Ascending aorta (tissue), 2 donors: Measurements from ENCODE around the gene PTPRA. TPM values are rescaled to one million over a fixed set of nuclear protein-coding genes. Genes with fewer than 3 reads are reported as not detected.

Source experiments
- DNase-seq, 2 donors: peaks; one replicate each; pipeline ENCODE4 v3.0.0-alpha.2; 2019; ENCODE audit warnings: low spot score in 2 of 2
- H3K27ac ChIP-seq, 2 donors: fragments of 200-600 bp; sonication (generic); one replicate each; pipeline ENCODE4 v1.5.1; 2016 to 2017; ENCODE audit warnings: mild to moderate bottlenecking in 1 of 2
- H3K27me3 ChIP-seq: fragments of 200-600 bp; sonication (generic); one replicate; pipeline ENCODE4 v1.5.1; 2017
- H3K36me3 ChIP-seq, 2 donors: fragments of 200-600 bp; sonication (generic); one replicate each; pipeline ENCODE4 v1.5.1; 2016
- H3K4me1 ChIP-seq, 2 donors: fragments of 200-600 bp; sonication (generic); one replicate each; pipeline ENCODE4 v1.5.1; 2016 to 2017; ENCODE audit warnings: mild to moderate bottlenecking in 1 of 2
- H3K4me3 ChIP-seq, 2 donors: fragments of 200-600 bp; sonication (generic); one replicate each; pipeline ENCODE4 v1.5.1; 2016 to 2017; ENCODE audit warnings: mild to moderate bottlenecking in 1 of 2
- H3K9me3 ChIP-seq, 2 donors: fragments of 200-600 bp; sonication (generic); one replicate each; pipeline ENCODE4 v1.5.1; 2016
- intact Hi-C: fragments of 100-400 bp; cut with DNase I; formaldehyde crosslinking; loops from one replicate; pipeline ENCODE4 v1.15.1; 2023
- total RNA-seq: library from RNA; depleted of rRNA; stranded (reverse); fragments of >200 nt; gene quantifications from one replicate; pipeline ENCODE4 v1.1.0, GENCODE V29; 2016
- TF ChIP-seq, protein P1 (sequence below), 3 experiments: fragments of 200-600 bp in 2 of 3; fragments of 450-650 bp in 1 of 3; sonication (generic) in 2 of 3; IDR thresholded peaks; one replicate each; pipeline ENCODE4 v1.5.1; 2016 to 2019; ENCODE audit warnings: antibody characterized with exemption in 3 of 3, mild to moderate bottlenecking in 1 of 3, moderate library complexity in 1 of 3

The PTPRA gene
- total RNA-seq, 1 donor from 2014 or later = 24.2 TPM

DNA sequence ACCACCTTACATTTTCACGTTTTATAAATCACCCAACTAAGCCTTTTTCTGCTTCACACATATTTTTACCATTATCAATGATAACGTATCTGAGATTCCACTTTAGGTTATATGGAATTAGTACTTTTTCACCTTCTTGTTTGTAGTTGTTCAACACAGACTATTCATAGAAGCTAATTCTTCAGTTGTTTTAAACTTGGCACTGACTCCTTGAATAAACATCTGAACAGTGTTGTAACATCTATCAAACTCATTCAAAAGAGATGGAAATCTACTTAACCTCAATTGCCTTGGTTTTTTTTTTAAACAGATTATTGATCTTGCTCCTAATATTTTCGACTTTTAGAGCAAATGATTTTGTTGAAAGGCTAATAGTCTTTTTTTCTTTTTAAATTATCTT, 34.2 kb downstream of the PTPRA start:
- Histone ChIP-seq H3K4me3 (no peak overlapping the region), H3K4me1 (no peaks in the 10 kb centered on the region), H3K27me3 (no peaks in the 10 kb centered on the region), H3K9me3 (no peaks in the 10 kb centered on the region), H3K27ac (no peak overlapping the region), H3K36me3 (no peaks in the 10 kb centered on the region)
- intact Hi-C loops = no loop called here
- no peak for DNase-seq
- TF ChIP-seq, protein P1, sequence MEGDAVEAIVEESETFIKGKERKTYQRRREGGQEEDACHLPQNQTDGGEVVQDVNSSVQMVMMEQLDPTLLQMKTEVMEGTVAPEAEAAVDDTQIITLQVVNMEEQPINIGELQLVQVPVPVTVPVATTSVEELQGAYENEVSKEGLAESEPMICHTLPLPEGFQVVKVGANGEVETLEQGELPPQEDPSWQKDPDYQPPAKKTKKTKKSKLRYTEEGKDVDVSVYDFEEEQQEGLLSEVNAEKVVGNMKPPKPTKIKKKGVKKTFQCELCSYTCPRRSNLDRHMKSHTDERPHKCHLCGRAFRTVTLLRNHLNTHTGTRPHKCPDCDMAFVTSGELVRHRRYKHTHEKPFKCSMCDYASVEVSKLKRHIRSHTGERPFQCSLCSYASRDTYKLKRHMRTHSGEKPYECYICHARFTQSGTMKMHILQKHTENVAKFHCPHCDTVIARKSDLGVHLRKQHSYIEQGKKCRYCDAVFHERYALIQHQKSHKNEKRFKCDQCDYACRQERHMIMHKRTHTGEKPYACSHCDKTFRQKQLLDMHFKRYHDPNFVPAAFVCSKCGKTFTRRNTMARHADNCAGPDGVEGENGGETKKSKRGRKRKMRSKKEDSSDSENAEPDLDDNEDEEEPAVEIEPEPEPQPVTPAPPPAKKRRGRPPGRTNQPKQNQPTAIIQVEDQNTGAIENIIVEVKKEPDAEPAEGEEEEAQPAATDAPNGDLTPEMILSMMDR (IDR thresholded peaks at IDR 0.05) = no peak

DNA sequence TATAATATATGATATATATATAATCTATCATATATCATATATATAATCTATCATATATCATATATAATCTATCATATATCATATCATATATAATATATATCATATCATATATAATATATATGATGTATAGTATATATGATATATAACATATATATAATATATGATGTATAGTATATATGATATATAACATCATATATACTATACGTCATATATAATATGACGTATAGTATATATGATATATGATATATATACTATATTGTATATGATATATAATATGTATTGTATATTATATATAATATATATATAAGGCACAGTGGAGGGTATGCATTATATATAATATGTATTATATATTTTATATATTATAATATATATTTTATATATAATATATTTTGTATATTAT, 36.7 kb downstream of the PTPRA start:
- TF ChIP-seq, protein P1 (IDR thresholded peaks at IDR 0.05) = no peak
- no peak for DNase-seq
- no peaks in the 10 kb centered on the region for H3K36me3 ChIP-seq
- H3K4me1 ChIP-seq = no peaks in the 10 kb centered on the region
- H3K4me3 ChIP-seq = no peak overlapping the region
- H3K27ac ChIP-seq = no peak overlapping the region
- H3K9me3 ChIP-seq = no peaks in the 10 kb centered on the region
- H3K27me3 ChIP-seq = no peaks in the 10 kb centered on the region
- intact Hi-C loops = no loop called here

DNA sequence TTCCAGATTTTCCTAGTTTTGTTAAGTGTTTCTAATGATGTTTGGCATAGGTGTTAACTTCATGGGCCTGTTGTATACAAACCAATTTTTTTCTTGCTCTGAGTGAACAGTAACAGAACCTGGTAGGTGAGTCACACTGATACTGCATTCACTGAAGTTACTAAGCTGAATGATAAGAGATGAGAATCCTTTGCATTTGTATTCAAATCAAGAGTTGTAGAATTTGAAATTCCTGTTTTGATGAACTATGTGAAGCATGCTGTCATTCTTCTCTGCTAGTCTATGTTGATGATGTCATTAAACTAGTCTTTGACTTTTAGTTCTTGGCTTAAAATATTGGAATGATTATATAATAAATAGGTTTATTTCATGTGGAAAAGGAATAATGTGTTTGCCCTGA, 37.9 kb downstream of the PTPRA start:
- no peak for DNase-seq
- no peaks in the 10 kb centered on the region for H3K4me1 ChIP-seq
- H3K27ac ChIP-seq = no peak overlapping the region
- no peaks in the 10 kb centered on the region for H3K36me3 ChIP-seq
- H3K9me3 ChIP-seq = no peaks in the 10 kb centered on the region
- intact Hi-C loops = no loop called here
- TF ChIP-seq, protein P1 (IDR thresholded peaks at IDR 0.05) = no peak
- no peak overlapping the region for H3K4me3 ChIP-seq
- no peaks in the 10 kb centered on the region for H3K27me3 ChIP-seq

DNA sequence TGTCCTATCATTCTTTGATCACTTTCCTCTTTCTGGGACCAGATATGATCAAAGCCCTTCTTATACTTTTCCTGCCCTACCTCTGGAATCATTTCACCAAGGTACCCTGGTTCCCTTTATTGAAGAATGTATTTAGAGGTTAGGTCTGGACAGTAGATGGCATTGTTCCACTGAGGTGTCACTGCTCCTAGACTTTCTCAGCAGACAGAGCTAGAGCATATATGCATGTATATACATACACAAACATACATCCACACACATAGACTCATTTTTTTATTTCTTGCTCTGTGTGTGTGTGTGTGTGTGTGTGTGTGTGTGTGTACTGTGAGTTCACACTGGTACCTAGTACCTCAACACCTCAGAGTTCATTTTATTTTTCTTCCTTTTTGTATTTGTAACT, 40.9 kb downstream of the PTPRA start:
- Histone ChIP-seq H3K4me3 (no peak overlapping the region), H3K36me3 (no peaks in the 10 kb centered on the region)

DNA sequence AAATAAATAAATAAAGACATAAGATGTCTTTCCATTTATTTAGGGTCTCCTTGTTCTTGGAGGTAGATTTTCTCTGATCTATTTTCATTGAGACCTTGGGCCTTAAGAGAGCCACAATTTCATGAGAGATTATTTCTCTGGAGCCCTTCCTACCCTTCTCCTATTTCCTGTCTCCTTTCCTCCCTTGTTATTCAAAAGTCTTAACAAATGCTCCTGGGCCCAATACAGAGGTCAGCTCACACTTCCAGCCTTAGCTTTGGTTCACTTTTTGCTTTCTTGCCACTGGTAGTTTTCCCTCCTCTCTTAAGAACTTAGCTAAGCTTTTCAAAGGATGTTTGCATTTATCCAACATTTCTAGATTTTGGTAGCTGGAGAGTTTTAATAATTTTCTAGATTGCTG, 44.0 kb downstream of the PTPRA start:
- Histone ChIP-seq H3K4me1 (no peaks in the 10 kb centered on the region), H3K27me3 (no peaks in the 10 kb centered on the region), H3K36me3 (peaks cover 0 to 4% of the 10 kb centered on the region in 2 donors), H3K27ac (no peak overlapping the region), H3K4me3 (no peak overlapping the region), H3K9me3 (no peaks in the 10 kb centered on the region)
- TF ChIP-seq, protein P1 (IDR thresholded peaks at IDR 0.05) = no peak
- no peak for DNase-seq
- intact Hi-C loops = no loop called here

More for the DNA sequence above, 40.9 kb downstream of the PTPRA start:
- Histone ChIP-seq H3K4me1 (no peaks in the 10 kb centered on the region), H3K27me3 (no peaks in the 10 kb centered on the region), H3K27ac (no peak overlapping the region), H3K9me3 (no peaks in the 10 kb centered on the region)
- DNase-seq = no peak
- TF ChIP-seq, protein P1 (IDR thresholded peaks at IDR 0.05) = no peak
- intact Hi-C loops = no loop called here
